ENCODE data around the gene TBC1D17. TPM values are rescaled to one million over a fixed set of nuclear protein-coding genes. Genes with fewer than 3 reads are reported as not detected.

TBC1D17 gene
- total and polyA plus RNA-seq, 2 of the 13 experiments (the other 11 are each of a cell fraction or from before 2014, with no cell fraction given): 9.7 to 16.9 TPM

DNA sequence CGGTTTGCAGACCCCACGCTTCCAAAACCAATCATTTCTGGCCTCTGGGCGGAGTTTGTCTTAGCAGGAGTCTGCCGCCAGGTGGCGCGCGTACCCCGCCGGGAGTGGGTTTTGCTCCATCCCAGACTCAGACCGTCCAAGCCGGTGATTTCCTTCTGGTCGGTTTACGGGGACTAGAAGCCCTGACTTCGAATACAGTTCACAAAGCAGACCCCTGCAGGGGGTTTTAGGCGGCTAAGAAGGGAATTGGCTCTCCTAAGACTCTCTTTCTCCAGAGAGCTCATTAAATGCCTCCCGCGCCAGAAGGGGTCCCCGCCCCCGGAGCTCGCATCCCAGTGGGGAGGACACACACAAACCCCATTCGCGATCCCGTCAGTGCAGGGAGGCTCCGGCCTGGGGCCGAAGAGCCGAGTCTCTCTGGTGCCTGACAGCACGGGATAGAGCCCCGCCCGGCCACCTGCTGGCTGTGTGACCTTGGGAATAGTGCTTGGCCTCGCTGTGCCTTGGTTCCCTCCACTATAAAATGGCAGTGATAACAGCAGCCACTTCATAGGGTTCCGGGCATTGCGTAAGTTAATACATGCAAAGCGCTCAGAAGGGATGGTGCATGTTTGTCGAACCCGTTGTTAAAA, 60.4 kb downstream of the TBC1D17 start (continued):
- TF ChIP-seq, protein P1, sequence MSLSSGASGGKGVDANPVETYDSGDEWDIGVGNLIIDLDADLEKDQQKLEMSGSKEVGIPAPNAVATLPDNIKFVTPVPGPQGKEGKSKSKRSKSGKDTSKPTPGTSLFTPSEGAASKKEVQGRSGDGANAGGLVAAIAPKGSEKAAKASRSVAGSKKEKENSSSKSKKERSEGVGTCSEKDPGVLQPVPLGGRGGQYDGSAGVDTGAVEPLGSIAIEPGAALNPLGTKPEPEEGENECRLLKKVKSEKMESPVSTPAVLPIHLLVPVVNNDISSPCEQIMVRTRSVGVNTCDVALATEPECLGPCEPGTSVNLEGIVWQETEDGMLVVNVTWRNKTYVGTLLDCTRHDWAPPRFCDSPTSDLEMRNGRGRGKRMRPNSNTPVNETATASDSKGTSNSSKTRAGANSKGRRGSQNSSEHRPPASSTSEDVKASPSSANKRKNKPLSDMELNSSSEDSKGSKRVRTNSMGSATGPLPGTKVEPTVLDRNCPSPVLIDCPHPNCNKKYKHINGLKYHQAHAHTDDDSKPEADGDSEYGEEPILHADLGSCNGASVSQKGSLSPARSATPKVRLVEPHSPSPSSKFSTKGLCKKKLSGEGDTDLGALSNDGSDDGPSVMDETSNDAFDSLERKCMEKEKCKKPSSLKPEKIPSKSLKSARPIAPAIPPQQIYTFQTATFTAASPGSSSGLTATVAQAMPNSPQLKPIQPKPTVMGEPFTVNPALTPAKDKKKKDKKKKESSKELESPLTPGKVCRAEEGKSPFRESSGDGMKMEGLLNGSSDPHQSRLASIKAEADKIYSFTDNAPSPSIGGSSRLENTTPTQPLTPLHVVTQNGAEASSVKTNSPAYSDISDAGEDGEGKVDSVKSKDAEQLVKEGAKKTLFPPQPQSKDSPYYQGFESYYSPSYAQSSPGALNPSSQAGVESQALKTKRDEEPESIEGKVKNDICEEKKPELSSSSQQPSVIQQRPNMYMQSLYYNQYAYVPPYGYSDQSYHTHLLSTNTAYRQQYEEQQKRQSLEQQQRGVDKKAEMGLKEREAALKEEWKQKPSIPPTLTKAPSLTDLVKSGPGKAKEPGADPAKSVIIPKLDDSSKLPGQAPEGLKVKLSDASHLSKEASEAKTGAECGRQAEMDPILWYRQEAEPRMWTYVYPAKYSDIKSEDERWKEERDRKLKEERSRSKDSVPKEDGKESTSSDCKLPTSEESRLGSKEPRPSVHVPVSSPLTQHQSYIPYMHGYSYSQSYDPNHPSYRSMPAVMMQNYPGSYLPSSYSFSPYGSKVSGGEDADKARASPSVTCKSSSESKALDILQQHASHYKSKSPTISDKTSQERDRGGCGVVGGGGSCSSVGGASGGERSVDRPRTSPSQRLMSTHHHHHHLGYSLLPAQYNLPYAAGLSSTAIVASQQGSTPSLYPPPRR (CRISPR knock-in tag; IDR thresholded peaks at IDR 0.05; ENCODE audit: borderline replicate concordance): no peak
- TF ChIP-seq, protein P2, sequence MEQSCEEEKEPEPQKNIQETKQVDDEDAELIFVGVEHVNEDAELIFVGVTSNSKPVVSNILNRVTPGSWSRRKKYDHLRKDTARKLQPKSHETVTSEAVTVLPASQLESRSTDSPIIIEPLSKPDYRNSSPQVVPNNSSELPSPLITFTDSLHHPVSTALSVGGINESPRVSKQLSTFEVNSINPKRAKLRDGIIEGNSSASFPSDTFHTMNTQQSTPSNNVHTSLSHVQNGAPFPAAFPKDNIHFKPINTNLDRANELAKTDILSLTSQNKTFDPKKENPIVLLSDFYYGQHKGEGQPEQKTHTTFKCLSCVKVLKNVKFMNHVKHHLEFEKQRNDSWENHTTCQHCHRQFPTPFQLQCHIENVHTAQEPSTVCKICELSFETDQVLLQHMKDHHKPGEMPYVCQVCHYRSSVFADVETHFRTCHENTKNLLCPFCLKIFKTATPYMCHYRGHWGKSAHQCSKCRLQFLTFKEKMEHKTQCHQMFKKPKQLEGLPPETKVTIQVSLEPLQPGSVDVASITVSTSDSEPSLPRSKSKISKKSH (CRISPR knock-in tag; IDR thresholded peaks at IDR 0.05; ENCODE audit: borderline replicate concordance): peak; percentile 17; the same call in 1 of the 2 replicates
- TF ChIP-seq, protein P3, sequence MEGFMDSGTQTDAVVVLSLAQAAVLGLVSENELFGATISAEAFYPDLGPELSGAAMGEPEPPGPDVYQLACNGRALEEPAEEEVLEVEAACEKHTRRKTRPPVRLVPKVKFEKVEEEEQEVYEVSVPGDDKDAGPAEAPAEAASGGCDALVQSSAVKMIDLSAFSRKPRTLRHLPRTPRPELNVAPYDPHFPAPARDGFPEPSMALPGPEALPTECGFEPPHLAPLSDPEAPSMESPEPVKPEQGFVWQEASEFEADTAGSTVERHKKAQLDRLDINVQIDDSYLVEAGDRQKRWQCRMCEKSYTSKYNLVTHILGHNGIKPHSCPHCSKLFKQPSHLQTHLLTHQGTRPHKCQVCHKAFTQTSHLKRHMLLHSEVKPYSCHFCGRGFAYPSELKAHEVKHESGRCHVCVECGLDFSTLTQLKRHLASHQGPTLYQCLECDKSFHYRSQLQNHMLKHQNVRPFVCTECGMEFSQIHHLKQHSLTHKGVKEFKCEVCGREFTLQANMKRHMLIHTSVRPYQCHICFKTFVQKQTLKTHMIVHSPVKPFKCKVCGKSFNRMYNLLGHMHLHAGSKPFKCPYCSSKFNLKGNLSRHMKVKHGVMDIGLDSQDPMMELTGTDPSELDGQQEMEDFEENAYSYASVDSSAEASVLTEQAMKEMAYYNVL (CRISPR knock-in tag; IDR thresholded peaks at IDR 0.05; ENCODE audit: borderline replicate concordance): no peak
- TF ChIP-seq PPARG (CRISPR knock-in tag; conservative IDR thresholded peaks at IDR 0.05): no peak
- no peak for TF ChIP-seq RCOR2 (CRISPR knock-in tag; IDR thresholded peaks at IDR 0.05)
- 0 out of 2 replicates have a peak, but pooled peaks have one; percentile 38 for TF ChIP-seq FOSL2 (CRISPR knock-in tag; IDR thresholded peaks at IDR 0.05)
- no peak for TF ChIP-seq ZNF572 (CRISPR knock-in tag; IDR thresholded peaks at IDR 0.05)
- no peak for TF ChIP-seq ZSCAN29 (CRISPR knock-in tag; conservative IDR thresholded peaks at IDR 0.05)
- TF ChIP-seq CEBPB (IDR thresholded peaks at IDR 0.05; ENCODE audit: borderline replicate concordance, low read depth, low read length): peak; percentile 71; the same call in 1 of the 2 replicates
- TF ChIP-seq, protein P4, sequence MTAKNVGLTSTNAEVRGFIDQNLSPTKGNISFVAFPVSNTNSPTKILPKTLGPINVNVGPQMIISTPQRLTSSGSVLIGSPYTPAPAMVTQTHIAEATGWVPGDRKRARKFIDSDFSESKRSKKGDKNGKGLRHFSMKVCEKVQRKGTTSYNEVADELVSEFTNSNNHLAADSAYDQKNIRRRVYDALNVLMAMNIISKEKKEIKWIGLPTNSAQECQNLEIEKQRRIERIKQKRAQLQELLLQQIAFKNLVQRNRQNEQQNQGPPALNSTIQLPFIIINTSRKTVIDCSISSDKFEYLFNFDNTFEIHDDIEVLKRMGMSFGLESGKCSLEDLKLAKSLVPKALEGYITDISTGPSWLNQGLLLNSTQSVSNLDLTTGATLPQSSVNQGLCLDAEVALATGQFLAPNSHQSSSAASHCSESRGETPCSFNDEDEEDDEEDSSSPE (CRISPR knock-in tag; IDR thresholded peaks at IDR 0.05): no peak
- TF ChIP-seq BORCS8-MEF2B (CRISPR knock-in tag; IDR thresholded peaks at IDR 0.05): peak; percentile 57; the same call in 1 of the 2 replicates
- no peak for TF ChIP-seq ZSCAN25 (CRISPR knock-in tag; IDR thresholded peaks at IDR 0.05)
- no peak for TF ChIP-seq YEATS2 (CRISPR knock-in tag; IDR thresholded peaks at IDR 0.05; ENCODE audit: borderline replicate concordance)
- no peak for TF ChIP-seq ZNF660 (CRISPR knock-in tag; IDR thresholded peaks at IDR 0.05; ENCODE audit: borderline replicate concordance, low read depth)
- TF ChIP-seq, protein P5, sequence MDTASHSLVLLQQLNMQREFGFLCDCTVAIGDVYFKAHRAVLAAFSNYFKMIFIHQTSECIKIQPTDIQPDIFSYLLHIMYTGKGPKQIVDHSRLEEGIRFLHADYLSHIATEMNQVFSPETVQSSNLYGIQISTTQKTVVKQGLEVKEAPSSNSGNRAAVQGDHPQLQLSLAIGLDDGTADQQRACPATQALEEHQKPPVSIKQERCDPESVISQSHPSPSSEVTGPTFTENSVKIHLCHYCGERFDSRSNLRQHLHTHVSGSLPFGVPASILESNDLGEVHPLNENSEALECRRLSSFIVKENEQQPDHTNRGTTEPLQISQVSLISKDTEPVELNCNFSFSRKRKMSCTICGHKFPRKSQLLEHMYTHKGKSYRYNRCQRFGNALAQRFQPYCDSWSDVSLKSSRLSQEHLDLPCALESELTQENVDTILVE (CRISPR knock-in tag; IDR thresholded peaks at IDR 0.05): peak; percentile 39; the same call in 1 of the 2 replicates
- TF ChIP-seq ZNF510 (CRISPR knock-in tag; IDR thresholded peaks at IDR 0.05; ENCODE audit: low read depth): no peak
- no peak for TF ChIP-seq FOSL1 (CRISPR knock-in tag; IDR thresholded peaks at IDR 0.05; ENCODE audit: borderline replicate concordance)
- no peak for TF ChIP-seq POGZ (CRISPR knock-in tag; IDR thresholded peaks at IDR 0.05)
